ENCODE data around the gene HDAC4. TPM values are rescaled to one million over a fixed set of nuclear protein-coding genes. Genes with fewer than 3 reads are reported as not detected.

The HDAC4 gene
- total and polyA plus RNA-seq, 2 donors (not counting 1 experiment from before 2014, with no cell fraction given): 13.5 to 46.0 TPM

GRCh38 chr2:239163688-239164334 lies 237.0 kb downstream of the HDAC4 start:
- TF ChIP-seq CTCF (IDR thresholded peaks at IDR 0.05): no peak
- TF ChIP-seq EZH2 (IDR thresholded peaks at IDR 0.05; ENCODE audit: borderline replicate concordance, insufficient read depth, low read depth, low read length, poor library complexity, severe bottlenecking): no peak
- Histone ChIP-seq H3K9me3 (ENCODE audit: control extremely low read depth in 1 of 3, control insufficient read depth in 2 of 3, insufficient read depth in 1 of 3, low read length in 2 of 3) (peaks cover 0 to 8% (median 0%) of the 10 kb centered on the region in 3 donors), H3K36me3 (replicated peaks in 1 of 2; ENCODE audit: control extremely low read depth in 1 of 2, control insufficient read depth in 1 of 2, extremely low read depth in 1 of 2, insufficient read depth in 2 of 2, low read length in 1 of 2) (no peaks in the 10 kb centered on the region), H4K20me1 (ENCODE audit: control insufficient read depth, insufficient read depth, low read length, poor library complexity, severe bottlenecking) (no peaks in the 10 kb centered on the region), H3K4me1 (ENCODE audit: control insufficient read depth in 2 of 2, insufficient read depth in 2 of 2, low read length in 2 of 2) (no peaks in the 10 kb centered on the region), H3K79me2 (ENCODE audit: control insufficient read depth, insufficient read depth, low read length) (no peaks in the 10 kb centered on the region), H3K27me3 (replicated peaks in 1 of 4; ENCODE audit: control extremely low read depth in 1 of 4, control insufficient read depth in 3 of 4, insufficient read depth in 4 of 4, low read length in 3 of 4) (no peaks in the 10 kb centered on the region), H3K9ac (ENCODE audit: low read length) (no peak overlapping the region), H3K4me2 (replicated peaks; ENCODE audit: low read depth, low read length, poor library complexity, severe bottlenecking) (no peak overlapping the region), H3K4me3 (ENCODE audit: control extremely low read depth in 1 of 5, extremely low read depth in 1 of 5, insufficient read depth in 1 of 5, low read depth in 2 of 5, low read length in 4 of 5) (no peak overlapping the region), H3K27ac (ENCODE audit: low read length in 2 of 2) (no peak overlapping the region), H2AFZ (ENCODE audit: insufficient read depth, low read depth, low read length, poor library complexity, severe bottlenecking) (no peak overlapping the region)
- WGBS (ENCODE audit: insufficient coverage): 88% methylated on average over 11 of the region's 20 CpGs
- intact Hi-C loops (cut with micrococcal nuclease): no loop called here
- no peaks in the 10 kb centered on the region for H3K27me3 Mint-ChIP-seq
- no peak overlapping the region for H3K4me3 Mint-ChIP-seq
- H3K4me1 Mint-ChIP-seq: no peaks in the 10 kb centered on the region
- ATAC-seq (ENCODE audit: low read depth) (no peak), DNase-seq (no peak)
- CTCF ChIA-PET: no interaction called here
- POLR2A ChIA-PET: no interaction called here
- H3K9me3 Mint-ChIP-seq (ENCODE audit: insufficient read depth): peaks cover 2% of the 10 kb centered on the region
- H3K27ac Mint-ChIP-seq: no peak overlapping the region

- H3K27me3 Mint-ChIP-seq: no peaks in the 10 kb centered on the region
- Histone ChIP-seq H3K79me2 (ENCODE audit: control insufficient read depth, insufficient read depth, low read length) (no peaks in the 10 kb centered on the region), H3K4me1 (ENCODE audit: control insufficient read depth in 2 of 2, insufficient read depth in 2 of 2, low read length in 2 of 2) (no peaks in the 10 kb centered on the region), H3K9ac (ENCODE audit: low read length) (no peak overlapping the region), H3K36me3 (replicated peaks in 1 of 2; ENCODE audit: control extremely low read depth in 1 of 2, control insufficient read depth in 1 of 2, extremely low read depth in 1 of 2, insufficient read depth in 2 of 2, low read length in 1 of 2) (no peaks in the 10 kb centered on the region), H2AFZ (ENCODE audit: insufficient read depth, low read depth, low read length, poor library complexity, severe bottlenecking) (no peak overlapping the region), H3K9me3 (ENCODE audit: control extremely low read depth in 1 of 3, control insufficient read depth in 2 of 3, insufficient read depth in 1 of 3, low read length in 2 of 3) (peaks cover 0 to 8% (median 0%) of the 10 kb centered on the region in 3 donors), H3K4me2 (replicated peaks; ENCODE audit: low read depth, low read length, poor library complexity, severe bottlenecking) (no peak overlapping the region), H4K20me1 (ENCODE audit: control insufficient read depth, insufficient read depth, low read length, poor library complexity, severe bottlenecking) (no peaks in the 10 kb centered on the region), H3K27me3 (replicated peaks in 1 of 4; ENCODE audit: control extremely low read depth in 1 of 4, control insufficient read depth in 3 of 4, insufficient read depth in 4 of 4, low read length in 3 of 4) (no peaks in the 10 kb centered on the region), H3K4me3 (ENCODE audit: control extremely low read depth in 1 of 5, extremely low read depth in 1 of 5, insufficient read depth in 1 of 5, low read depth in 2 of 5, low read length in 4 of 5) (no peak overlapping the region), H3K27ac (ENCODE audit: low read length in 2 of 2) (no peak overlapping the region)
- peaks cover 2% of the 10 kb centered on the region for H3K9me3 Mint-ChIP-seq (ENCODE audit: insufficient read depth)
- intact Hi-C loops (cut with micrococcal nuclease): no loop called here
- ATAC-seq (ENCODE audit: low read depth) (no peak), DNase-seq (no peak)
- no peak overlapping the region for H3K27ac Mint-ChIP-seq
- no peaks in the 10 kb centered on the region for H3K4me1 Mint-ChIP-seq
- ChIA-PET CTCF (no interaction called here), POLR2A (no interaction called here)
- 97% methylated on average over 28 of the region's 28 CpGs for WGBS (ENCODE audit: insufficient coverage)
- no peak for TF ChIP-seq CTCF (IDR thresholded peaks at IDR 0.05)
- no peak for TF ChIP-seq EZH2 (IDR thresholded peaks at IDR 0.05; ENCODE audit: borderline replicate concordance, insufficient read depth, low read depth, low read length, poor library complexity, severe bottlenecking)
- no peak overlapping the region for H3K4me3 Mint-ChIP-seq
Measured at GRCh38 chr2:239162976-239163687, 237.7 kb downstream of the HDAC4 start.
